Activated CD4-positive, alpha-beta T cell treated with anti-CD3 and anti-CD28 coated beads, Interleukin-2, amount 10 ng/mL, durations not matched to agents 24 days and 14 days (primary cell): ENCODE results near the gene PARVA. TPM values are rescaled to one million over a fixed set of nuclear protein-coding genes. Genes with fewer than 3 reads are reported as not detected.

Experiments used
- DNase-seq: peaks from one replicate; pipeline ENCODE4 v3.0.0; 2022
- H3K27ac Mint-ChIP-seq: one replicate; pipeline ENCODE4 v1.8.0; 2022; ENCODE audit warnings: mild to moderate bottlenecking, mixed read lengths
- H3K27me3 Mint-ChIP-seq: one replicate; pipeline ENCODE4 v1.8.0; 2022; ENCODE audit warnings: mixed read lengths
- H3K36me3 Mint-ChIP-seq: one replicate; pipeline ENCODE4 v1.8.0; 2022; ENCODE audit warnings: low read depth, mild to moderate bottlenecking, mixed read lengths
- H3K4me1 Mint-ChIP-seq: one replicate; pipeline ENCODE4 v1.8.0; 2021; ENCODE audit warnings: mixed read lengths
- H3K4me3 Mint-ChIP-seq: one replicate; pipeline ENCODE4 v1.8.0; 2022; ENCODE audit warnings: mild to moderate bottlenecking, moderate library complexity, mixed read lengths
- H3K9me3 Mint-ChIP-seq: one replicate; pipeline ENCODE4 v1.8.0; 2021; ENCODE audit warnings: mixed read lengths
- intact Hi-C: fragments of 100-400 bp; cut with micrococcal nuclease; formaldehyde crosslinking; loops from one replicate; pipeline ENCODE4 v1.15.1; 2023
- total RNA-seq: library from RNA; stranded (reverse); gene quantifications from 2 replicates; pipeline ENCODE4 v1.2.3, GENCODE V29; 2022

PARVA gene
- total RNA-seq, 1 donor from 2014 or later = not detected

DNA sequence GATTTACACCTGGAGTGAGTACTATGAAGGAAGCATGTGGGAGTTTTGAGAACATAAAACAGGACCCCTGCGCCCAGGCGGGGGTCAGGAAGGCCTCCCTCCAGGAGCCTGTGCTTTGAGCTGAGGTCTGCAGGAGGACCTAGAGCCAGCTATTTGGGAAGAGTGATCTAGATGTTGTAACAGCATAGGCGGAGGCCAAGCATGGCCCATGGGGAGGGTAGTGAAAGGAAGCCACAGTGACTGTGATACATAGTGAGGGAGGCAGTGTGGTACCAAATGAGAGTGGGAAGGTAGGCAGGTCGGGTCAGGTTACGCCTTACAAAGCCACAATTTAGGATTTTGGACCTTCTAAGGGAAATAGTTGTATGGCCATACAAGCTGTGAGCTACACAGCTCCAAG is 147.5 kb downstream of the PARVA start:
- no peaks in the 10 kb centered on the region for H3K4me1 Mint-ChIP-seq
- no peak overlapping the region for H3K4me3 Mint-ChIP-seq
- intact Hi-C loops = no loop called here
- H3K9me3 Mint-ChIP-seq = no peaks in the 10 kb centered on the region
- H3K27me3 Mint-ChIP-seq = peaks cover 2% of the 10 kb centered on the region
- H3K27ac Mint-ChIP-seq = no peak overlapping the region
- no peak for DNase-seq
- H3K36me3 Mint-ChIP-seq = no peaks in the 10 kb centered on the region

DNA sequence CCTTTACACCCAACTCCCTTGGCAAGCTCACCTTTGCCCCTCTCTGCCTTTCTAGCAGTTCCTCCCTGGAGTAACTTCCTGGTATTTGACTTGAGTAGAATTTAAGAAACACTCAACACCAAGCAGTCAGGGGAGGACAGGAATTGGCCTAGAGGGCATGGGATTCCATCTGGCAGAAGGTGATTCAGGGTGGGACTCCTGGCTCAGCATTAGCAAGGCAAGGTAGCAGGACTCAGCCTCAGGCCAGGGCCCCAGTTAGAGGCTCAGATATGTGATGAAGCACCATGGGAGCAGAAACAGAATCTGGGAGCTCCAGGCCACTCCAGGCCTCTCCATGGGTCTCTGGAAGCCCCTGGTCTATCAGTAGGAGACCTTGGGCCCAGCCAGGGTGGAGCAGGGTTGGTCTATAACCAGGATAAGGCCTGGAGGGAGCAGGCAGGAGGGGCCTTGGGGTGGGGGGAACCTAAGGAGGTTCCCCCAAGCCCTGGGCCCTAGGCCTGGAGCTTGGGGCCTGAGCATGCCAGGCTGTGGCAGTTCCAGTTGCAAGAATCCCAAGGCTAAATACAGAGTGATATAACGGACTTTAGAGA is 148.2 kb downstream of the PARVA start:
- intact Hi-C loops = no loop called here
- Mint-ChIP-seq H3K9me3 (no peaks in the 10 kb centered on the region), H3K4me1 (no peaks in the 10 kb centered on the region), H3K27ac (no peak overlapping the region), H3K4me3 (no peak overlapping the region), H3K27me3 (peaks cover 2% of the 10 kb centered on the region), H3K36me3 (no peaks in the 10 kb centered on the region)
- DNase-seq = no peak

DNA sequence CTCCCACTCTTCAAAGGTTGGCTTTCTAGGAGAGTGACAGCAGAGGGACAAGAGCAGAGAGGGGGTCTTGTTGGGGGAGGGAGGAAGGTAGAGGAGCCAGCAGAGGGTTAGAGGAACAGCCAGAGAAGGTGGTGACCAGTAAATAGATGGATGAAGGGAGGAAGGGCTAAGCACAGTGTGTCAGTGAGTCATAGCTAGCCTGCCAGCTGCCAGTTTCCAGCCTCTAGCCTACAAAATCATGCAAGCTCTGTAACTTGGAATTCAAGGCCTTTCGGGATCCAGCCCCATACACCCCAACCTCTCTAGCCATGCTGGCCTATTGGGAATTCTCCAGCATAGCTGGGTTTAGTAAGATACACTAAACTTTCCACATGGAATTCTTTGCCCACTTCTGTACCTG is 149.4 kb downstream of the PARVA start:
- H3K4me1 Mint-ChIP-seq = no peaks in the 10 kb centered on the region
- no peaks in the 10 kb centered on the region for H3K9me3 Mint-ChIP-seq
- H3K27me3 Mint-ChIP-seq = peaks cover 2% of the 10 kb centered on the region
- no peak for DNase-seq
- intact Hi-C loops = no loop called here
- H3K4me3 Mint-ChIP-seq = no peak overlapping the region
- H3K27ac Mint-ChIP-seq = no peak overlapping the region
- H3K36me3 Mint-ChIP-seq = no peaks in the 10 kb centered on the region

DNA sequence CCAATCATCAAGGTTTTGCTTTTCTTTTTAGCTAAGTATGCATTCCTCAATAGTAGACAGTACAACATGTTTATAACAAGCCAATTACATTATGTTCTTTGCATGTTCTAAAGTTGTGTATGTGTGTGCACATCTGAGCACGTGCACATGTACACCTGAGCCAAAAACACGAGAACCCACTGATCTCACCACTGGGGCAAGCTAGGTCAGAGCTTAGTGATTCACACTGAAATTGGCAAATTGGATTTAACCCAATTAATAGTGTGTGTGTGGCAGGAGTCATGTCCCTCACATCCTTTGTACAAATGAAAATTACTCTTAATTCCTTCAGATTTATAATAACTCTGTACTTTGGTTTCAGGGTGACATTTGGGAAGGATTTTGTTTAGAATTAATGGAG is 151.1 kb downstream of the PARVA start:
- no peak overlapping the region for H3K27ac Mint-ChIP-seq
- no peaks in the 10 kb centered on the region for H3K4me1 Mint-ChIP-seq
- no peaks in the 10 kb centered on the region for H3K36me3 Mint-ChIP-seq
- no peak overlapping the region for H3K4me3 Mint-ChIP-seq
- peaks cover 2% of the 10 kb centered on the region for H3K27me3 Mint-ChIP-seq
- no peaks in the 10 kb centered on the region for H3K9me3 Mint-ChIP-seq
- DNase-seq = no peak
- intact Hi-C loops = no loop called here

DNA sequence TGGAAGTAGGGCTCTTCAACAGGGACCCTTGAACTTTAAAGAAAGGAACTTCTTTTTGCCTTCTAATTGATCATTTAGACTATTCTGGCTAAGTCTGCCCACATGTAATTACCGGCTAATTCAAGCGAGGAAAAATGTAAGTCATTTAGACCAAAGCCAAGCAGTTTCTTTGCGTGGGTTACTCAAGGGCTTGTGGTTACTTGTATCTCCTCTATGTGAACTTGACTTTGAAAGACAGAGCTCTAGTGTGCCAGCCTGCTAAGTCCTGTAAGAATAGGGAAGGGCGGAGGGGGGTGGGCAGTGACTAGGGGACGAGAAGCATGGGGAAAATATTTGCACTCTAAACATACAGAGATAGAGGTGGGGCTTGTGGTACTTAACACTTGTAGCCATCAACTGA is 151.7 kb downstream of the PARVA start:
- intact Hi-C loops = no loop called here
- no peak overlapping the region for H3K27ac Mint-ChIP-seq
- no peak for DNase-seq
- peaks cover 2% of the 10 kb centered on the region for H3K27me3 Mint-ChIP-seq
- no peak overlapping the region for H3K4me3 Mint-ChIP-seq
- no peaks in the 10 kb centered on the region for H3K9me3 Mint-ChIP-seq
- no peaks in the 10 kb centered on the region for H3K36me3 Mint-ChIP-seq
- H3K4me1 Mint-ChIP-seq = no peaks in the 10 kb centered on the region

DNA sequence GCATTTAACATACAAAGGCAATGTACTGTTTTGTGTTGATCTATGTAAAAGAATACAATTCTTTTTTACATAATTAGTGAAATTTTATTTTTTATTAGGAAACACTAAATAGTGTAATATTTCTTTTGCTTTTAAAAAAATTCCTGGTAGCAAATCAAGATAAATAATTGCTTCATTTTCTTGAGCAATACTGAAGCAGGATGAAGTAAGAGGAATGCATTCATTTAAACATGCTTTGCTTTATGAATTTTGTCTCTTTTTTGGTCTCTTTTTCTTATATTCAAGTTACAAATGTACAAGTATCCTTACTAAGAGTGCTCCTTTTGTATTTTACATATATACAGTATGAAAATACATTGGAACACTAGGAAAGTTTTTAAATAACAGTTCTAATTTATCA is 152.4 kb downstream of the PARVA start:
- no peak overlapping the region for H3K27ac Mint-ChIP-seq
- intact Hi-C loops = no loop called here
- H3K36me3 Mint-ChIP-seq = no peaks in the 10 kb centered on the region
- H3K27me3 Mint-ChIP-seq = peaks cover 5% of the 10 kb centered on the region
- H3K4me1 Mint-ChIP-seq = no peaks in the 10 kb centered on the region
- DNase-seq = no peak
- no peak overlapping the region for H3K4me3 Mint-ChIP-seq
- no peaks in the 10 kb centered on the region for H3K9me3 Mint-ChIP-seq

DNA sequence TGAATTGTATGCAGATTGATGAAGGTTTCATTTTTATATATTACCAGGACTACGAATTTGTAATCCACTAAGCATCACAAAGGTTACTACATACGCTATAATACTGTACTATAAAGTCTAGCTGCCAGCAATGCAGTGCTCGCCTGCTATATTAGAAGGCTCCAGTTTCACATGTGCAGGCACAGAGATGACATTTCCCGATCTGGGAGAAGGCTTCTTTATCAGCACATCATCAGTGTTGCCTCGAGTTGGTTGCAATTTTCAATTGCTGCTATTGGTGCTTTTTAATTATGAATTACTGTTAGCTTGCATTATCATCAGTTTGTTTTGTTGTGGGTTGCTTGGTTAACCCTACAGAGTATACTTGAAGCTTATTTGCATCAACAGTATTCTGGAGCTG is 153.6 kb downstream of the PARVA start:
- intact Hi-C loops = no loop called here
- no peak for DNase-seq
- H3K4me1 Mint-ChIP-seq = no peaks in the 10 kb centered on the region
- no peak overlapping the region for H3K4me3 Mint-ChIP-seq
- peaks cover 5% of the 10 kb centered on the region for H3K27me3 Mint-ChIP-seq
- no peaks in the 10 kb centered on the region for H3K36me3 Mint-ChIP-seq
- H3K9me3 Mint-ChIP-seq = no peaks in the 10 kb centered on the region
- H3K27ac Mint-ChIP-seq = no peak overlapping the region

DNA sequence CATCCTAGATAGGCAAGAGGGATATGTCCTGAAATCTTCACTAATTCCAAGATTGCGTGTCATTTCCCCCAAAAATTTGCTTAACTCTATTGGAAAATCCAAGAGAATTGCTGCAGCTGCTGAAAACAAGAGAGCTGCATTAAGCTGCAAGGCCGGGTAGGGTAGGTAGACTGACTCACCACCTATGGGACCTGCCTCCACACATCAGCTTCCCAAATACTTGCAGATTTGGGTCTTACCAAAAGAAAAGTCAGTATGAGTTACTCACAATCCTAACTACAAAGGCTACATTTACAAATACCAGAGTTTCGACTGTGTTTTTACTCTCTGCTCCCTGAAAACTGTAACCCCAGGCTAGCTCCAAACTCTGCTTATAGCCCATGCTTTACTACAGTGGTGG is 154.3 kb downstream of the PARVA start:
- no peaks in the 10 kb centered on the region for H3K9me3 Mint-ChIP-seq
- peaks cover 7% of the 10 kb centered on the region for H3K27me3 Mint-ChIP-seq
- H3K4me3 Mint-ChIP-seq = no peak overlapping the region
- H3K4me1 Mint-ChIP-seq = no peaks in the 10 kb centered on the region
- no peaks in the 10 kb centered on the region for H3K36me3 Mint-ChIP-seq
- intact Hi-C loops = no loop called here
- no peak for DNase-seq
- H3K27ac Mint-ChIP-seq = no peak overlapping the region

DNA sequence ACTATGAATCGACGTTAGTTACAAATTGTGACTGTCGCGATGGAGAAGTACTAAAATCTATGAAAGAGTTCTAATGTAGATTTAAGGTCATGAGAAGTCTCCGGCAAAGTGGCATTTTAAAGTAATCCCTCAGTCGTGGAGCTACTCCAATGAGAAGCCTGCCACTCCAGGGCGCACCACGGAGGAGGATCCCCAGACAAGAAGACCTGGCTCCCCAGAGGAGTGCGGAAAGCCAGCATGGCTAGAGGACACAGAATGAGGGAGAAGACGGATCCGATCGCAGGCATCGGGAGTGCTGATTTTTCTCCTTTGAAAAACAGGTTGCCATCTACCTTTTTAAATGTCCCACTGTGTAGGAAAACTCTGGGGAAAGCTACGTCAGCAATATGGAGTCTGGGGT is 155.2 kb downstream of the PARVA start:
- no peaks in the 10 kb centered on the region for H3K4me1 Mint-ChIP-seq
- H3K36me3 Mint-ChIP-seq = no peaks in the 10 kb centered on the region
- H3K27me3 Mint-ChIP-seq = peaks cover 8% of the 10 kb centered on the region
- intact Hi-C loops = no loop called here
- no peak overlapping the region for H3K4me3 Mint-ChIP-seq
- no peak for DNase-seq
- no peaks in the 10 kb centered on the region for H3K9me3 Mint-ChIP-seq
- H3K27ac Mint-ChIP-seq = no peak overlapping the region

DNA sequence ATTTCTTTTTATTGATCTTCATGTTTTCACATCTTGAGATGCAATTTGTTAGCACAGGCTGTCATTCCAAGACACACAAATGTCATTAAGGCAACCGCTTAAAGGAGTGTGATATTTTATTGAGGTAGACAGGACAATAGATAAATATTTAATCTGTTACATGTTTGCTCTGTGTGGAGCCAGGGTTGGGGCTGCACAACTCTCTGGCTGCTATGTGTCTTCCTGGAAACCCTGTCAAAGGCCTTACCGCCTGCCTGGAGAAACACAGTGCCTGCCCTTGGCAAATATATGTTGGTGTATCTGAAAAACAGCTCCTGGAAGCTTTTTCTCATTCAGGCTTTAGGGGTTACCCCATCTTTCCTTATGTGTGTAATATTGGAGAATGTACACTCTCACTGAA is 157.2 kb downstream of the PARVA start:
- DNase-seq = no peak
- Mint-ChIP-seq H3K9me3 (no peaks in the 10 kb centered on the region), H3K27ac (no peak overlapping the region), H3K27me3 (peaks cover 7% of the 10 kb centered on the region), H3K36me3 (no peaks in the 10 kb centered on the region), H3K4me1 (no peaks in the 10 kb centered on the region), H3K4me3 (no peak overlapping the region)
- intact Hi-C loops = no loop called here

DNA sequence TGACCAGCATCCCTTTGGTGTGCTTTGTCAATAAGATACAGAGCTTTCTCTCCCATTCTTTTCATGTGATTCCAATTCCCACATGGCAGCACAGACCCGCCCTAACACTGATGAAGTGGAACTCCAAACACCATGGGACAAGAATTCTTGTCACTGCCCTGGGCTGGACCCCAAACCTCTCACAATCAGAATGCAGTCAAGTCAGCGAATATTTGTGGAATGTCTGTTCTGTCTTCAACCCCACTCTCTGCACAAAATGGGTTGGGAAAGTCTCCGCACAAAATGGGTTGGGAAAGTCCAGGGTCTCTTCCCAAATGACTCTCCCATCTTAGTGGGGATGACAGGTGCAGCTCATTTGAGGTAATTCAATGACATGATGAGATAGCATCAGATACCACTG is 157.9 kb downstream of the PARVA start:
- Mint-ChIP-seq H3K36me3 (no peaks in the 10 kb centered on the region), H3K4me3 (no peak overlapping the region), H3K27ac (no peak overlapping the region), H3K9me3 (no peaks in the 10 kb centered on the region), H3K27me3 (peaks cover 7% of the 10 kb centered on the region), H3K4me1 (no peaks in the 10 kb centered on the region)
- intact Hi-C loops = no loop called here
- no peak for DNase-seq

DNA sequence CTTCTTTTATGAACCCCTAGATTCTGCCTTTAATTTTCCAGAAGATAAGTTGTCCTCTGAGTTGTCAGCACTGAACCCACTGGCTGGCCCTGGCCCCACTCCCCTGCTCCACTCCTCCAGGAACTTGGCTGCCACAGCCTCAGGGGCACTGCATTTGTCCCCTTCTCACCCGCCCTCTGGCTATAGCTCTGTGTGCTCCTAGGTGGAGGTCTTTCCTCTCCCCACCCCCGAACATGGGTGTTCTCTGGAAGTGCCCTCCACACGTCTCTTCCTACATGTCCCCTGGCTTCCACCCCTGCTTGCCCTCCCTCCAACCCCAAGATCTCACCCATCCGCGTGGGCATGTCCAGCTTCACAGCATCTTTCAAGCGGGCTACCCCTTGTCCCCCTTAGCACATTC is 159.2 kb downstream of the PARVA start:
- intact Hi-C loops = no loop called here
- Mint-ChIP-seq H3K4me3 (no peak overlapping the region), H3K27ac (no peak overlapping the region), H3K4me1 (no peaks in the 10 kb centered on the region), H3K36me3 (no peaks in the 10 kb centered on the region), H3K27me3 (peaks cover 7% of the 10 kb centered on the region), H3K9me3 (no peaks in the 10 kb centered on the region)
- DNase-seq = no peak

DNA sequence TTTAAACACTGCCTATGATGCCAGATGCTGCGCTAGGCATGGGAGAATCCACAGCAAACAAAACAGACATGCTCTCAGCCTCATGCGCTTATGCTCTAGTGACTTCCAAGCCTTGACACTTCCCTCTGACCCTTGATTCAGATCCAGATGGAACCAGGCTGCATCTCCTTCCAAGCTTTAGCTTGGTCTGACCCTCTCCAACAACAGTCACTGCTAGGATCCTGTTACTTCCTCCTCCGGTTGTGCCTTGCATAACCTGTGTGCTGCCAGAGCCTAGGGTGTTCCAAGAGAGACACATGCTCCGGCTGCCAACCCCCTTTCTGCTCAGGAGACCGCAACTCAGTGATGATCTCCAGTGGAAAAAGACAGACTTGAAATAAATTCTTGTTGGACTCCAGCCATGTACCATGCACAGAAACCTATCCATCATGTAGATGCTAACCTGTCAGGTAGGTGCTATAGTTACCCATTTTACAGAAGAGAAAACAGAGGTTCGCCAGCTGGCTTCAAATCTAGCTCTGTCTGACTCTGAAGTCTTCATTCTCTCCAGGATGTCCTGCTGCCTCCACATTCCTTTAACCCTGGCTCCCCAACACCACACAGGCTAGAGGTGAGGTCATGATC is 160.5 kb downstream of the PARVA start:
- H3K4me1 Mint-ChIP-seq = no peaks in the 10 kb centered on the region
- intact Hi-C loops = no loop called here
- DNase-seq = no peak
- no peak overlapping the region for H3K4me3 Mint-ChIP-seq
- no peak overlapping the region for H3K27ac Mint-ChIP-seq
- no peaks in the 10 kb centered on the region for H3K9me3 Mint-ChIP-seq
- H3K36me3 Mint-ChIP-seq = no peaks in the 10 kb centered on the region
- H3K27me3 Mint-ChIP-seq = peaks cover 7% of the 10 kb centered on the region

DNA sequence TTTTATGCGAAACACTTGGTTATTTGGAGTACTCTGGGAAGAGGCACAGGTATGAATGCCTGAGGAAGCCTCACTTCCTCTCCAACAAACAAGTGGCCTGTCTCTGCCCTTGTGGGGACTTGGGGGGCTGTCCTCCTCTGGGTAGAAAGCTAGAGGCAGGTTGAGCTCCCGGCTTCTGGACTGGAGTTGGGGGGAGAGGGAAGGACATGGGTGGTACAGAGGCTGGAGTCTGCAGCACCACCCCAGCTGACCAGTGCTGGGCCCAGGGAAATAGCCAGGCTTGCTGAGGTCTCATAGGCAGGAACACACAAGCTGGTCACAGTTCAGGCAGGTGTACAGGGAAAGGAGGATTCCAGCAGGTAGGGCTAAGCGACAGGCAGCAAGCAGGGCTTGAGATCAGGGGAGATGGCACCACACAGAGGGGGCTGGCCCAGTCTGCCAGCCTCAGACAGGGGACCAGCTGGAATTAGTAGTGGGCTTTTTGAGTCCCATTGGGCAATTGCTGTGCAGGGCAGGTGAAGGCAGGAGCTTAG is 161.6 kb downstream of the PARVA start:
- Mint-ChIP-seq H3K4me1 (no peaks in the 10 kb centered on the region), H3K9me3 (no peaks in the 10 kb centered on the region), H3K27me3 (peaks cover 7% of the 10 kb centered on the region), H3K27ac (no peak overlapping the region), H3K4me3 (no peak overlapping the region), H3K36me3 (no peaks in the 10 kb centered on the region)
- intact Hi-C loops = no loop called here
- no peak for DNase-seq

DNA sequence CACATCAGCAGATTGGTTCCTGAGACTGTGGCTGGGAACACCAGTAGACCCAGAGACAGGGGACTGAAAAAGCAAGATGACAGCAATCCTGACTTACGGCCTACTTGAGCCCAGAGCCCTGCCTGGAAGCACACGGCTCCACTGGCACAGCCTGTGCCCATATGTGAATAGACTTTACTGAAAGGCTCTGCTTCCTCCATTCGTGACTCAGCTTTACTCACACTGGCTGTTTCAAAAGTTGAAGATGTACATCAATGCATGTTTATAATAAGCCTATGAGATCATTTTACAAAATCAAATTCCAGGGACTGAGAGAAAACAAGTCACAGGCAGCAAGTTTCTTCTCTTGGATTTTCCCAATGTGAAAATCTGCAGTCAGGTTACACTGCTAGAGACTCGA is 162.2 kb downstream of the PARVA start:
- no peak for DNase-seq
- Mint-ChIP-seq H3K4me1 (no peaks in the 10 kb centered on the region), H3K27me3 (peaks cover 4% of the 10 kb centered on the region), H3K27ac (no peak overlapping the region), H3K4me3 (no peak overlapping the region), H3K36me3 (no peaks in the 10 kb centered on the region), H3K9me3 (no peaks in the 10 kb centered on the region)
- intact Hi-C loops = no loop called here
